NK-92 (cell line): ENCODE results near the gene FGF5.

Experiments
- DNase-seq: peaks from one replicate; lab custom pipeline; 2025; ENCODE audit not compliant: unreplicated experiment; lab: John Stamatoyannopoulos, UW

FGF5 gene

DNA sequence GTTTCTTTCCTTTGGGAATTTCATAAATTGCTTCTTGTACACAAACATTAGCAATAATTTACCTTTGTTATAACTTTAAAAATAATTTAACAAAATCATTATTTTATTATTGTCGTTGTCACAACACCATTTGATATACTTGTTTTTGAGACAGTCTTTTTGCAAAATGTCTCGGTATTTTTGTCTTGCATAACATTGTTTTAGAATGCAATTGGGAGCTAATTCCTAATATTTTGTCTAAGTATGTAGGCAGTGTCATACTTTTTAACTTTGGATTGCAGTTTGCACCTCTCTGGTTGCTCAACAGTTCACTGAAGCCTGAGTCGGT lies 68.7 kb downstream of the FGF5 start:
- DNase-seq, result no peak

DNA sequence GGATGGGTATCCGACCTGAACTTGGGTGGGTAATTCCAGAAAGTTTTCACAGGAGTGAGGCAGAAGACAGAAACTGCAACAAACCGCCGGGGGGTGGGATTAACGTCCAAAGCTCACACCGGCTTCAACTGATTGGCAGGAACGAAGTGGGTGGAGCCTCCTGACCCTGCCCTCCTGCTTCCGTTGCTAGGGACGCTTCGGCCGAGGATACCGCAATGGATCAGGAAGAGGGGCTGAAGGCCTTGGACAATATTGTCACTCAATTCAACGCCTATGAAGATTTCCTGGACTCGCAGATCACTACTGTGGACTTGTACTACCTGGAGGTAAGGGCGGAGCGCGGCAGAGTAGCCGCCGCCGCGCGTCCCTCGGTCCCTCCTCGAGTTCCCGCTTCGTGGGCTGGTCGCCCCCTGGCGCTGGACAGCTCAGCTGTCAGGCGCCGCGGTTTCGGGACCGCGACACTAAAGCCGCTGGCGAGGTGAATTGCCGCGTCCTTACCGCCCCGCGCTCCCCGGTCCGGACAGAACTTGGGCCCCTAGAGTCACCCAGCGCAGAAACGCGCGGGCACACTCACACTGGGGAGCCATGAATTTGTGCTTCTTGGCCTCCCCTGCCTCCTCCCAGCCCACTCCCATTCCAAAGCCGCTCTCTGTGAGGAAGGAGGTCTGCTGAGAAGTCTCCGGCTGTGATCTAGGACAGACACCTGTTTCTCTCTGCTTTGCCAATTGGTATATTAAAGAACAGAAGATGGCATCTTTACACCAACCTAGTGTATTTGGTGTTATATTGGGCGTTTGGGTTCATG lies 69.3 kb downstream of the FGF5 start, which contains the start of gene CFAP299:
CFAP299 (plus strand) TSS at position 177 of the 805 bp plus-strand sequence.
- no peak for DNase-seq

DNA sequence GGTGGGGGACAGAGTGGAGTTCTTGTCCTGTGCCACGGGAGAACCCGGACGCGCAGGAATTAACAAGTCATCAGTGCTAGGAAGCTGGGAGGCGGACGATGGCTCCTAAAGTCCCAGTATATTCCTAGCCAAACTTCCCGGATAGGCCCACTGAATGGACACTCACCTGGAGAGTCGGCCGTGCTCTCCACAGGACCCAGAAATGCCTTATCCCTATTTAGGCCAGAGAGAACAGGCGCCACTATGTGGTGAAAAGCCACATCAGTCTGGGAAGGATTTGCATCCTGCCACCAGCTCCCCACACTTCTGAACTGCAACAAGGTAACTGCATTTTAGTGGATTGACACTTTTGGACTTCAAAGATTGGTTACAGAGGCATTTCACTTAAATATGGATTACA lies 70.1 kb downstream of the FGF5 start:
- no peak for DNase-seq

DNA sequence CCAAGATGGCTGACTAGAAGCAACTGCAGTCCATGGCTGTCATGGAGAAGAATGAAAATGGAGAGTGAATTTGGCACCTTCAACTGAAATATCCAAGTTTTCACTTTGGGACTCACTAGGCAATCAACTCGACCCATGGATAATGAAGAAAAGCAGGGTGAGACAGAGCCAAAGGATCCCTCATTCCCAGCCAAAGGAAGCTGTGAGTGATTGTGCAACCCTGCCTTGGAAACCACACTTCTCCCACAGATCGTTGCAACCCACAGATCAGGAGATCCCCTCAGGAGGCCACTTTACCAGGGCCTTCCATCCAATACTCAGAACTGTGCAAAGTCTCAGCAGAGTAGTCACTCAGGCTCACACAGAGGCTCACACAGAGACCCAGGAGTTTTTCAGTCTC lies 73.6 kb downstream of the FGF5 start:
- no peak for DNase-seq
